Measurements from ENCODE around the gene ATP8B3. TPM values are rescaled to one million over a fixed set of nuclear protein-coding genes. Genes with fewer than 3 reads are reported as not detected.

ATP8B3 gene
- total RNA-seq, 1 donor from 2014 or later: 0.64 TPM

GRCh38 chr19:1742989-1743696, 68.9 kb downstream of the ATP8B3 start:
- Histone ChIP-seq H3K4me1 (peaks cover 2% of the 10 kb centered on the region), H3K9me3 (no peaks in the 10 kb centered on the region), H3K27me3 (peaks cover 40% of the 10 kb centered on the region), H3K27ac (no peak overlapping the region), H3K4me3 (no peak overlapping the region), H3K36me3 (no peaks in the 10 kb centered on the region)
- intact Hi-C loops (cut with DNase I): no loop called here
- DNase-seq: no peak
- no peak for ATAC-seq
- TF ChIP-seq, protein P1, sequence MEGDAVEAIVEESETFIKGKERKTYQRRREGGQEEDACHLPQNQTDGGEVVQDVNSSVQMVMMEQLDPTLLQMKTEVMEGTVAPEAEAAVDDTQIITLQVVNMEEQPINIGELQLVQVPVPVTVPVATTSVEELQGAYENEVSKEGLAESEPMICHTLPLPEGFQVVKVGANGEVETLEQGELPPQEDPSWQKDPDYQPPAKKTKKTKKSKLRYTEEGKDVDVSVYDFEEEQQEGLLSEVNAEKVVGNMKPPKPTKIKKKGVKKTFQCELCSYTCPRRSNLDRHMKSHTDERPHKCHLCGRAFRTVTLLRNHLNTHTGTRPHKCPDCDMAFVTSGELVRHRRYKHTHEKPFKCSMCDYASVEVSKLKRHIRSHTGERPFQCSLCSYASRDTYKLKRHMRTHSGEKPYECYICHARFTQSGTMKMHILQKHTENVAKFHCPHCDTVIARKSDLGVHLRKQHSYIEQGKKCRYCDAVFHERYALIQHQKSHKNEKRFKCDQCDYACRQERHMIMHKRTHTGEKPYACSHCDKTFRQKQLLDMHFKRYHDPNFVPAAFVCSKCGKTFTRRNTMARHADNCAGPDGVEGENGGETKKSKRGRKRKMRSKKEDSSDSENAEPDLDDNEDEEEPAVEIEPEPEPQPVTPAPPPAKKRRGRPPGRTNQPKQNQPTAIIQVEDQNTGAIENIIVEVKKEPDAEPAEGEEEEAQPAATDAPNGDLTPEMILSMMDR (IDR thresholded peaks at IDR 0.05): no peak

- Histone ChIP-seq H3K36me3 (no peaks in the 10 kb centered on the region), H3K9me3 (no peaks in the 10 kb centered on the region), H3K4me3 (no peak overlapping the region), H3K4me1 (no peaks in the 10 kb centered on the region), H3K27ac (no peak overlapping the region), H3K27me3 (peaks cover 44% of the 10 kb centered on the region)
- no peak for ATAC-seq
- DNase-seq: no peak
- TF ChIP-seq, protein P1 (IDR thresholded peaks at IDR 0.05): no peak
- intact Hi-C loops (cut with DNase I): no loop called here
Measured at GRCh38 chr19:1739960-1740629, 72.0 kb downstream of the ATP8B3 start.

DNA sequence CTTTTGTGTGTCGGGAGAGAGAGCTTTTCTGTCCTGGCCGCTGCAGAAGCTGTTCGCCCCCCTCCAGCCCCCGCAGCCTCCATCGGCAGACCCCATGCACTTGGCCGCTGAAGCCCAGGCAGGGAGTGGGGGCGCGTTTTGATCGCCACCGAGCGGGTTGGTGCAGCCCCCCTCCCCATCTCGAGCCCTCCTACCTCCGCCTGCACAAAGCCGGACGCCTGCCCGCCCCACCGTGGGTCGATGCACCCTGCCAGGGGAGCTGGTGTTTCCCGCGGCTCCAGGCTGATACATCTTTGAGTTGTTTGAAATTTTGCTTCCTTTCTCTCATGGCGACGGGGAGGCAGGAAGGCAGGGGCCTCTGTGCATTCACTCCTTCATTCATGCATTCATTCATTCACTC, 75.1 kb downstream of the ATP8B3 start:
- H3K4me1 ChIP-seq: no peaks in the 10 kb centered on the region
- intact Hi-C loops (cut with DNase I): no loop called here
- peaks cover 45% of the 10 kb centered on the region for H3K27me3 ChIP-seq
- H3K36me3 ChIP-seq: no peaks in the 10 kb centered on the region
- ATAC-seq (no peak), DNase-seq (no peak)
- H3K4me3 ChIP-seq: no peak overlapping the region
- TF ChIP-seq, protein P1 (IDR thresholded peaks at IDR 0.05): no peak
- H3K27ac ChIP-seq: no peak overlapping the region
- no peaks in the 10 kb centered on the region for H3K9me3 ChIP-seq

- TF ChIP-seq, protein P1 (IDR thresholded peaks at IDR 0.05): no peak
- intact Hi-C loops (cut with DNase I): no loop called here
- DNase-seq (no peak), ATAC-seq (no peak)
- H3K36me3 ChIP-seq: no peaks in the 10 kb centered on the region
- H3K27ac ChIP-seq: no peak overlapping the region
- no peaks in the 10 kb centered on the region for H3K4me1 ChIP-seq
- H3K9me3 ChIP-seq: no peaks in the 10 kb centered on the region
- H3K4me3 ChIP-seq: no peak overlapping the region
- peaks cover 45% of the 10 kb centered on the region for H3K27me3 ChIP-seq
Measured at GRCh38 chr19:1736280-1736679, 75.8 kb downstream of the ATP8B3 start.

- no peak overlapping the region for H3K4me3 ChIP-seq
- H3K27ac ChIP-seq: no peak overlapping the region
- ATAC-seq: no peak
- no peaks in the 10 kb centered on the region for H3K36me3 ChIP-seq
- intact Hi-C loops (cut with DNase I): no loop called here
- DNase-seq: no peak
- TF ChIP-seq, protein P1 (IDR thresholded peaks at IDR 0.05): no peak
- peaks cover 62% of the 10 kb centered on the region for H3K27me3 ChIP-seq
- H3K9me3 ChIP-seq: no peaks in the 10 kb centered on the region
- no peaks in the 10 kb centered on the region for H3K4me1 ChIP-seq
Measured at GRCh38 chr19:1734321-1734966, 77.6 kb downstream of the ATP8B3 start.

Small RNA genes within 50 kb of the gene (microRNA-seq; reads per million reads assigned to microRNA genes)
- 0.50 reads per million for gene MIR1909 (ENCODE audit: borderline microRNAs expressed)

Other genes with a start within 250 kb of the ATP8B3 start
- 25.3 TPM for gene MEX3D, start 244.0 kb downstream of the ATP8B3 start, total RNA-seq
- 78.7 TPM for gene MBD3, start 219.4 kb downstream of the ATP8B3 start, total RNA-seq
- 167 TPM for gene UQCR11, start 206.8 kb downstream of the ATP8B3 start, total RNA-seq
- 43.2 TPM for gene TCF3, start 159.7 kb downstream of the ATP8B3 start, total RNA-seq
- gene ONECUT3, start 58.8 kb downstream of the ATP8B3 start, total RNA-seq: not detected
- 37.2 TPM for gene REXO1, start 36.2 kb upstream of the ATP8B3 start, total RNA-seq
- 28.0 TPM for gene KLF16, start 51.3 kb upstream of the ATP8B3 start, total RNA-seq
- 76.1 TPM for gene ABHD17A, start 73.2 kb upstream of the ATP8B3 start, total RNA-seq
- gene ADAT3, start 93.1 kb upstream of the ATP8B3 start, total RNA-seq: 6.3 TPM
- gene SCAMP4, start 93.1 kb upstream of the ATP8B3 start, total RNA-seq: 73.2 TPM
- gene CSNK1G2, start 128.9 kb upstream of the ATP8B3 start, total RNA-seq: 60.6 TPM
- 56.5 TPM for gene BTBD2, start 203.4 kb upstream of the ATP8B3 start, total RNA-seq
- gene MKNK2, start 239.0 kb upstream of the ATP8B3 start, total RNA-seq: 314 TPM

Data from upper lobe of right lung (tissue), 1 donor.